ENCODE measurements around the gene INPP4A. TPM values are rescaled to one million over a fixed set of nuclear protein-coding genes. Genes with fewer than 3 reads are reported as not detected.

INPP4A gene
- polyA plus RNA-seq, 2 of the 4 experiments (the other 2 are of a cell fraction) = 9.4 to 16.0 TPM

DNA sequence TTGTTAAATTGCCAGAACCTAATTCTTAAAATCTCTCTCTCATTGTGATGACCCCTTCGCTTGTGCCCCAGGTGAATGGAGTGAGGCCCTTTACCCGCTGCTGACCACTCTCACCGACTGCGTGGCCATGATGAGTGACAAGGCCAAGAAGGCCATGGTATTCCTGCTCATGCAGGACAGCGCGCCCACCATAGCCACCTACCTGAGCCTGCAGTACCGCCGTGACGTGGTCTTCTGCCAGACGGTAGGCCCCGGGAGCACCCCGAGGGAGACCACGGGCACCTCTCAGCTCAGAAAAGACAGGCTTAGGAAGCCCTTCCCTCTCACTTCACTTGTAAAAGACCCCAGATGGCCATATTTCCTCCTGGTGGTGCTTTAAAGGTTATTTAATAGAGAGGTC lies 118.7 kb downstream of the INPP4A start:
- no peak overlapping the region for H3K4me3 ChIP-seq
- ATAC-seq = no peak
- no peak for TF ChIP-seq PHF8 (IDR thresholded peaks at IDR 0.05; ENCODE audit: borderline replicate concordance, low read depth)
- no peak for TF ChIP-seq KDM5A (IDR thresholded peaks at IDR 0.05)
- TF ChIP-seq TFCP2L1 (CRISPR knock-in tag; IDR thresholded peaks at IDR 0.05) = no peak
- TF ChIP-seq, protein P1, sequence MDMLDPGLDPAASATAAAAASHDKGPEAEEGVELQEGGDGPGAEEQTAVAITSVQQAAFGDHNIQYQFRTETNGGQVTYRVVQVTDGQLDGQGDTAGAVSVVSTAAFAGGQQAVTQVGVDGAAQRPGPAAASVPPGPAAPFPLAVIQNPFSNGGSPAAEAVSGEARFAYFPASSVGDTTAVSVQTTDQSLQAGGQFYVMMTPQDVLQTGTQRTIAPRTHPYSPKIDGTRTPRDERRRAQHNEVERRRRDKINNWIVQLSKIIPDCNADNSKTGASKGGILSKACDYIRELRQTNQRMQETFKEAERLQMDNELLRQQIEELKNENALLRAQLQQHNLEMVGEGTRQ (IDR thresholded peaks at IDR 0.05) = no peak
- TF ChIP-seq, protein P2, sequence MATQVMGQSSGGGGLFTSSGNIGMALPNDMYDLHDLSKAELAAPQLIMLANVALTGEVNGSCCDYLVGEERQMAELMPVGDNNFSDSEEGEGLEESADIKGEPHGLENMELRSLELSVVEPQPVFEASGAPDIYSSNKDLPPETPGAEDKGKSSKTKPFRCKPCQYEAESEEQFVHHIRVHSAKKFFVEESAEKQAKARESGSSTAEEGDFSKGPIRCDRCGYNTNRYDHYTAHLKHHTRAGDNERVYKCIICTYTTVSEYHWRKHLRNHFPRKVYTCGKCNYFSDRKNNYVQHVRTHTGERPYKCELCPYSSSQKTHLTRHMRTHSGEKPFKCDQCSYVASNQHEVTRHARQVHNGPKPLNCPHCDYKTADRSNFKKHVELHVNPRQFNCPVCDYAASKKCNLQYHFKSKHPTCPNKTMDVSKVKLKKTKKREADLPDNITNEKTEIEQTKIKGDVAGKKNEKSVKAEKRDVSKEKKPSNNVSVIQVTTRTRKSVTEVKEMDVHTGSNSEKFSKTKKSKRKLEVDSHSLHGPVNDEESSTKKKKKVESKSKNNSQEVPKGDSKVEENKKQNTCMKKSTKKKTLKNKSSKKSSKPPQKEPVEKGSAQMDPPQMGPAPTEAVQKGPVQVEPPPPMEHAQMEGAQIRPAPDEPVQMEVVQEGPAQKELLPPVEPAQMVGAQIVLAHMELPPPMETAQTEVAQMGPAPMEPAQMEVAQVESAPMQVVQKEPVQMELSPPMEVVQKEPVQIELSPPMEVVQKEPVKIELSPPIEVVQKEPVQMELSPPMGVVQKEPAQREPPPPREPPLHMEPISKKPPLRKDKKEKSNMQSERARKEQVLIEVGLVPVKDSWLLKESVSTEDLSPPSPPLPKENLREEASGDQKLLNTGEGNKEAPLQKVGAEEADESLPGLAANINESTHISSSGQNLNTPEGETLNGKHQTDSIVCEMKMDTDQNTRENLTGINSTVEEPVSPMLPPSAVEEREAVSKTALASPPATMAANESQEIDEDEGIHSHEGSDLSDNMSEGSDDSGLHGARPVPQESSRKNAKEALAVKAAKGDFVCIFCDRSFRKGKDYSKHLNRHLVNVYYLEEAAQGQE (IDR thresholded peaks at IDR 0.05) = no peak
- TF ChIP-seq NPAS2 (CRISPR knock-in tag; IDR thresholded peaks at IDR 0.05; ENCODE audit: borderline replicate concordance) = no peak
- no peak for TF ChIP-seq ZSCAN20 (CRISPR knock-in tag; IDR thresholded peaks at IDR 0.05)
- TF ChIP-seq CEBPB (IDR thresholded peaks at IDR 0.05) = no peak
- TF ChIP-seq, protein P3, sequence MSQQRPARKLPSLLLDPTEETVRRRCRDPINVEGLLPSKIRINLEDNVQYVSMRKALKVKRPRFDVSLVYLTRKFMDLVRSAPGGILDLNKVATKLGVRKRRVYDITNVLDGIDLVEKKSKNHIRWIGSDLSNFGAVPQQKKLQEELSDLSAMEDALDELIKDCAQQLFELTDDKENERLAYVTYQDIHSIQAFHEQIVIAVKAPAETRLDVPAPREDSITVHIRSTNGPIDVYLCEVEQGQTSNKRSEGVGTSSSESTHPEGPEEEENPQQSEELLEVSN (IDR thresholded peaks at IDR 0.05; ENCODE audit: borderline replicate concordance, low read depth) = no peak
- no peak for TF ChIP-seq ZFP36 (IDR thresholded peaks at IDR 0.05; ENCODE audit: borderline replicate concordance, partially characterized antibody)
- TF ChIP-seq NFE2L2 (conservative IDR thresholded peaks at IDR 0.05; ENCODE audit: low read length) = no peak
- TF ChIP-seq, protein P4, sequence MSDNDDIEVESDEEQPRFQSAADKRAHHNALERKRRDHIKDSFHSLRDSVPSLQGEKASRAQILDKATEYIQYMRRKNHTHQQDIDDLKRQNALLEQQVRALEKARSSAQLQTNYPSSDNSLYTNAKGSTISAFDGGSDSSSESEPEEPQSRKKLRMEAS (IDR thresholded peaks at IDR 0.05) = no peak
- TF ChIP-seq HEYL (CRISPR knock-in tag; IDR thresholded peaks at IDR 0.05) = no peak
- no peak for TF ChIP-seq NR3C1 (IDR thresholded peaks at IDR 0.05)
- TF ChIP-seq, protein P5, sequence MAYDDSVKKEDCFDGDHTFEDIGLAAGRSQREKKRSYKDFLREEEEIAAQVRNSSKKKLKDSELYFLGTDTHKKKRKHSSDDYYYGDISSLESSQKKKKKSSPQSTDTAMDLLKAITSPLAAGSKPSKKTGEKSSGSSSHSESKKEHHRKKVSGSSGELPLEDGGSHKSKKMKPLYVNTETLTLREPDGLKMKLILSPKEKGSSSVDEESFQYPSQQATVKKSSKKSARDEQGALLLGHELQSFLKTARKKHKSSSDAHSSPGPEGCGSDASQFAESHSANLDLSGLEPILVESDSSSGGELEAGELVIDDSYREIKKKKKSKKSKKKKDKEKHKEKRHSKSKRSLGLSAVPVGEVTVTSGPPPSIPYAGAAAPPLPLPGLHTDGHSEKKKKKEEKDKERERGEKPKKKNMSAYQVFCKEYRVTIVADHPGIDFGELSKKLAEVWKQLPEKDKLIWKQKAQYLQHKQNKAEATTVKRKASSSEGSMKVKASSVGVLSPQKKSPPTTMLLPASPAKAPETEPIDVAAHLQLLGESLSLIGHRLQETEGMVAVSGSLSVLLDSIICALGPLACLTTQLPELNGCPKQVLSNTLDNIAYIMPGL (CRISPR knock-in tag; IDR thresholded peaks at IDR 0.05; ENCODE audit: borderline replicate concordance) = no peak
- TF ChIP-seq, protein P6, sequence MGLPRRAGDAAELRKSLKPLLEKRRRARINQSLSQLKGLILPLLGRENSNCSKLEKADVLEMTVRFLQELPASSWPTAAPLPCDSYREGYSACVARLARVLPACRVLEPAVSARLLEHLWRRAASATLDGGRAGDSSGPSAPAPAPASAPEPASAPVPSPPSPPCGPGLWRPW (IDR thresholded peaks at IDR 0.05) = no peak
- TF ChIP-seq KDM1A (IDR thresholded peaks at IDR 0.05; ENCODE audit: low read depth) = no peak
- no peak for TF ChIP-seq EP300 (IDR thresholded peaks at IDR 0.05)
- no peak for TF ChIP-seq RNF2 (IDR thresholded peaks at IDR 0.05; ENCODE audit: borderline replicate concordance, low read depth)
- TF ChIP-seq MAFK (IDR thresholded peaks at IDR 0.05; ENCODE audit: partially characterized antibody) = no peak
- no peaks in the 10 kb centered on the region for H3K9me3 ChIP-seq
- no peak for FAIRE-seq
- no peak for DNase-seq (ENCODE audit: low read depth in 1 of 2, low spot score in 1 of 2)
- 0 out of 3 replicates have a peak, but pooled peaks cover 3% of the 10 kb centered on the region for H3K4me1 ChIP-seq
- 97% methylated on average over 5 of the region's 13 CpGs for WGBS (ENCODE audit: missing lambda C conversion rate)
- POLR2A ChIA-PET = no interaction called here
- no peak overlapping the region for H3K27ac ChIP-seq
- H3K4me2 ChIP-seq = no peak overlapping the region
- CTCF ChIA-PET = interaction anchor here (1.3 to 1.9 kb wide), 2 partner anchors 21 to 151 kb away, joined by 3 to 7 read pairs; no protein-coding TSS in a partner anchor
